Activated CD8-positive, alpha-beta memory T cell treated with anti-CD3 and anti-CD28 coated beads, Interleukin-2, amount 50 U/mL, for 1 hour (primary cell): ENCODE measurements around the gene LAMTOR3.

ENCODE experiments used
- DNase-seq: peaks from one replicate; pipeline ENCODE4 v3.0.0-alpha.2; 2020; ENCODE audit errors: extremely low read depth

LAMTOR3 gene, protein sequence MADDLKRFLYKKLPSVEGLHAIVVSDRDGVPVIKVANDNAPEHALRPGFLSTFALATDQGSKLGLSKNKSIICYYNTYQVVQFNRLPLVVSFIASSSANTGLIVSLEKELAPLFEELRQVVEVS

DNA sequence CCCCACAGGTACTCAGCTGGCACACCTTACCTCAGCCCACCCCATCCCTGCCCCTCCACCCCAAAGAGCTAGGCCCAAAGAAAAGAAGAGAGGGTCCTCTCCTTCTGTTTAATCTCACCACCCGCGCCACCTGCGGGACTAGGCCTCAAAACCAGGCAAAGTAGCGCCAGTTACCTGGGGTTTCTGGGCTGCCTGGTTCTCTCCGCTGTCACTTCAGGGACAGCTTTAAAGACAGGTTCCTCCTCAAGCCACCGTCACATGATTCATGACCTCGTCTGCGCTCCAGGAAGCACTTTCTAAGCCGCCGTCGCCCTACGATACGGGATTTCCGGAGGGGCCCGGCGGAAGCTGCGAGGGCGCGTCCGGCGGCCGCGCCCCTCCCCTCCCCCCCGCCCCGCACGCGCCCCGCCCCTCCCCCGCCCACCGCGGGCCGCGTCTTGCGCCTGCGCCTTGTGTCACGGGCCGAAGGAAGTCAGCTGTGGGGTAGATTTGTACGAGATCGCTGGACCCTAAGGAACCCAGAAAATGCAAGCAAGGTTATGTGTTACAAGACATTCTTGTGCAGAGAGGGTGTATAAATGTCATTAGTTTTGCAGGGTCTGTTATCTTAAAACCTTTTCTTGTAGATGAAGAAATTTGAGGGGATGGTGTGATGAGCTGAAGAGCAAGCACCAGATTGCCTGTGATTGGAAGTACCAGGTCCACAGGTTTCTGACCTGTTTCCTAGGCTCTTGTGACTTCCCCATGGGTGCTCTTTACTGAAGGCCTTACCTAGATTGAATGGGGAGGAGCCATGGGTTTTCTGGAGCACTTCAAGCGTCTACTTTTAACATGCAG is at the start of gene LAMTOR3:
TSS of gene LAMTOR3 (minus strand) at position 267 of the 837 bp plus-strand sequence. CDS start 464 bp downstream, outside the sequence.
- DNase-seq, result peak; percentile 77

GRCh38 chr4:99938243-99938753 is 44.1 kb upstream of the LAMTOR3 start:
- no peak for DNase-seq

- no peak for DNase-seq
Measured at GRCh38 chr4:99934891-99935290, 40.7 kb upstream of the LAMTOR3 start.

DNA sequence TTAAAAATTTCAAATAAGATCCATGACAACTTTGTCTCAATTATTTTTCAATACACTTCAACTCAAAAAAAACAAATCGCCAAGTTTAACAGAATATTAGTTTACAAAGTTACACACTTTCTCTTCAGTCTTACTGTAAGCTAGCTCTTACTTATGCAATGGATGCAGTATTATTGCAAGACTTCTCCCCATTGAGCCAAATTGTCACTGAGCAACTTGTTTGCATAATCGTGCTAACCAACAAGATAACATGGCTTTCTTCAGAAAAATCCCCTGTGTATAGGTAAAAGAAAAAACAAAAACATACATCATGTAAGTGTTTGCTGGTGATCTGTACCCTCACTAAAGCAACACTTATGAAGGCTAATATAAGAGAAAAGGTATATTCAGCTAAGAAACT is 33.3 kb upstream of the LAMTOR3 start:
- no peak for DNase-seq

DNA sequence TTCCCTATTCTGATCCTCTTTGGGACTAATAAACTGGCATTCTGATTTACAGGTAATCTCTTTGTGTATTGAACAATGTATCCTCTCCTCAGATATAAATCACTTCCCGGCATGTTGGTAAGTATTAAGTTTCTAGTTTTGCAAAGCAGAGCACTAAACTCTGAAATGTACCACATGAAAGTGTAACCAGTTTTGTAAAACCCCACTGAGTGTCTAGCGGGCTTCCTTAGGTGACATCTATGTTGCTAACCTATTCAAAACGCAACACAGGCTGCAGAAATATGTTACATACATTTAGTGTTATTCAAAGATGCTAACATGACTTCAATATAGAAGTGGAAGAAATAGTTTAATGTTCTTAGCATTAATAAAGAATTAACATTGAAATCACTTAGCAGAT is 26.9 kb upstream of the LAMTOR3 start:
- no peak for DNase-seq

DNA sequence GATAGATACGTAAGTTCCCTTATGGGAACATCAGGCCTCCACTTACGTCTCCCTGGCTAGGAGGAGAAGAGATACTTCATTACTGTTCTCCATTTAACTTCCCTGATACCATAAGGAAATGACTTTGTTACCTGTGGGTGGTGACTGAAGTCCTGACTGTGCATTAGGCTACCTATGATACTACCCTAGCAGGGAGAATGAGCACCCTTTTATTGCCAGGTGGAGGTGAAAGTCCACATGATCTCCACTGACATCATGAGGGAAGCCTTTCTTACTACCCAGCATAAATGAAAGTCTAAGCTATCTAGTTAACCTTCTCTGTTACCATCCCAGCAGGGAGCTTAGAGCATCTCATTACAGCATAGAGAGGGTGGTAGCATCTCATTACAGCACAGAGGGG is 24.4 kb upstream of the LAMTOR3 start:
- no peak for DNase-seq

- no peak for DNase-seq
Measured at GRCh38 chr4:99917575-99917974, 23.3 kb upstream of the LAMTOR3 start.

GRCh38 chr4:99915449-99915848 is 21.2 kb upstream of the LAMTOR3 start:
- no peak for DNase-seq

GRCh38 chr4:99894998-99895397 is 771 bp upstream of the LAMTOR3 start:
- DNase-seq, result no peak

DNA sequence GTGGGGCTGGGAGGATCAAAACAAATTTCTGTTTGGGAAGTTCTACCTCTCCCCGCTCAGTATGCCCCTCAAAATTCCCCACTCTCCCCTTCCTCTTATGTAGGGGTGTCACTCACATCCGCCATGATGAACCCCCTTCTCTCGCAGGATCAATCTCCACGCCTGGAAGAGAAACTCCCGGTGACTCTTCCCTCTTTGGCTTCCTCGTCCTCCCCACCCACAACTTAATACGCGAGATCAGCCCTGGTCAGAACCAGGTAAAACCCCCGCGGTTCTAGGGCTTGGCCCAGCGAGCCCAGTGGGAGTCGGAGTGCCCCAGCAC is 427 bp downstream of the LAMTOR3 start:
- DNase-seq, result no peak

- DNase-seq, result no peak
Measured at GRCh38 chr4:99893029-99893428, 1.2 kb downstream of the LAMTOR3 start.

- no peak for DNase-seq
Measured at GRCh38 chr4:99891351-99891750, 2.9 kb downstream of the LAMTOR3 start.

DNA sequence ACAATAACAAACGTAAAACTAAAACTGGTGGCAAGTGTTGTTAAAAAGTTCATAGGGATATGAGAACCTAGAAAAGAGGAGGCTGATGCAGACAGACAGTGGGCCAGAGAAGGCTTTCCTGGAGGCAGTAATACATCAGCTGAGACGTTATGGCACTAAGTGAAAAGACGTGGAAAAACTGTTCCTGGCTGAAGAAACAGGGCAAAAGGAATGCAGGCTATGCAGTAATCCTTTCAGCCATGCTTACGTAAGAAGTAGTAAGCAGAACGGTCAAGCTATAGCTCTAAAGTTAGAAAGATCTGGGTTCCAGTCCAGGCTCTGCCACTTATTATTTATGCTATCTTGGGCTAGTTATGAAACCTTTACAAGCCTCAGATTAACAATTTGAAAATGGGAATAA is 6.4 kb downstream of the LAMTOR3 start:
- no peak for DNase-seq

DNA sequence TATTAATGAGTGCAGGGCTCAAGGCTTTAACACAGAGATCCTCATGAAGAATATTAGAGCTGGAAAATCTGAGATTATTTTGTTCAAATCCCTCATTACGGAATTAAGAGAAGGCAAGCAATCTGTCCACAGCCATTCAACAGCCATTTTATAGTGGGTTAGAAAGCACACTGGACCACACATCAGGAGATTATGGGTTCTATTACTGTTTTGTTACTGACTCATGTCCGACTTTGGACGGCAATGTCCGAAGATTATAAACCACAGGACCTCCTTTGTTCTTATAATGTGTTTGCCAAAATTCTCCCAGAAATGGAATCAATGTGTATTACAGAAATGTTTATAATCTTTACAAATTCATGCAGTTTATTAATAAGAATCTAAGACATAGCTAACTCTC is 8.1 kb downstream of the LAMTOR3 start:
- no peak for DNase-seq

GRCh38 chr4:99885687-99886086 is 8.5 kb downstream of the LAMTOR3 start:
- no peak for DNase-seq

DNA sequence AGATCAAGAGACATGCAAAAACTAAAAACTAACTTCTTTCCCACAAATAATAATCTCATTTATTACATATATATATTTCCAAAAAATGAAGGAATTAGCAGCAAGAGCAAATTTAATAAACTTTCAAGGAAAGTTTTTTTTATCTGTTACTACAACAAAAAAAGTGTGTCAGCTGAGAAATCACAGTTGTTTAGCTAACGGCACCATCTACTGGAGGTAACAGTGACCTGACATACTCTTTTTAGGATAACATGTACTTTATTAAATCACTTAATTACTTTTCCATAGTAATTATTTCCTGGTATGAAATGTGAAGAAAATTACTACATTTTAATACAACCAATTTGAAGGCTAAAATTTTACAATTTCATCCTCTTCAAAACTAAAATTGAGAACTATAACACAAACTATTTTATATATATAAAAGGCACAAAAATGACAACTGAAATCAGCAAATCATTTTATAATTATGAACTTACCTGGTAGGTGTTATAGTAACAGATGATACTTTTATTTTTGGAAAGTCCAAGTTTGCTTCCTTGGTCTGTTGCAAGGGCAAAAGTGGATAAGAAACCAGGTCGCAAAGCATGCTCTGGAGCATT is 9.1 kb downstream of the LAMTOR3 start:
- no peak for DNase-seq

GRCh38 chr4:99879458-99879857 is 14.8 kb downstream of the LAMTOR3 start:
- no peak for DNase-seq

DNA sequence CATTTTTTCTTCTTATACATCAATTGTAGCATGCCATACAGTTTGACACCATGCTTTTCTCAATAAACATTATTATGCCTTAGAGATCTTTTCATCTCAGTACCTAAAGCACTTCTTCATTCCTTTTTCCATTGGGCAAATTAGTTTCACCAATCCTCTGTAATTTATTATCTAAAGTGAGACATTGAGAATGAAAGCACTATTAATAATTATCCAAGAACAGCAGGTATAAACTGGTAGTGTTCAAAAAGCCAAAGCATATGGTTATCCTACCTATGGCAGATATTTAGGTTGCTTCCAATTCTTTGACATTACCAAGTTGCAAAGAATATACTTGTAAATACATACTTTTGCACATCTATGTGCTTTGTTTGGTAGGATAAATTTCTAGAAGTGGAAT is 15.6 kb downstream of the LAMTOR3 start:
- no peak for DNase-seq

DNA sequence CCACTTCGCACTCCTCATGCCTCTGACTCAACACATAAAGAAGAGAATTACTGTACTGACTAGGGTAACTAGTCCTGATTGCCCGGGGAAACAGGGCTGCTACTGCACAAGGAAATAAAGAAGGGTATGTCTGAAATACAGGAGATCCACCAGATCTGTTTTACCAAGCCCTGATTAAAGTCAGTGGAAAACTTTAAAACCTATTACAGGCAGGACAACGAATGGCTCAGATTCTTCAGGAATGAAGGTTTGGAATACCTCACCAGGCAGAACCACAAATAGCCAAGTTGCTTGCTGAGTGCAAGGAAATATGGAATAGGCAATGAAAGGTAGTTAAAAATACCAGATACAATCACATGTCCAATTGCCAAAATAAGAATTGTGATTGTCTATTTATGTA is 17.3 kb downstream of the LAMTOR3 start:
- no peak for DNase-seq

- no peak for DNase-seq
Measured at GRCh38 chr4:99875071-99875470, 19.2 kb downstream of the LAMTOR3 start.

GRCh38 chr4:99872570-99872969 is 21.7 kb downstream of the LAMTOR3 start:
- DNase-seq, result no peak

DNA sequence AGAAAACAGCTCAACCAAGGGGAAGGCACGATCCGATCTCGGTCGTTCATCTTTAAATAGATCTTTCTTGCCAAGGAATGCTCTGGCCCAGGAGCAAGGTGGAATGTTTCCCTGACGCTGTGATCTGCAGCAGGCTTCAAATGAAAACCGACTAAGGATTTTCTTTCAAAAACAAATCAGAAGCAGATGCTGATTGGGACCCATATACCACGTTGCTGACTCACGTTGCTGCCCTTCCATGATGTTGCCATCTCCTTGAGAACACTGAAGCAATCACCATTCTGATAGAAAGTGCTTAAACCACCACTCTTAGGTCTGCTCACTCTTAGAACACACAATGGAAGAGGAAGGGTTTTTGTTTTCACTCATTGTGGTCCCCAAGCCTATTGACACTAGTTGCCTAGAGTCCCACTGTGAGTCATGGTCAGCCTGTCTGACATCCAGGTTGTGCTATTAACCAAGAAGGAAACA is 26.1 kb downstream of the LAMTOR3 start:
- DNase-seq, result no peak

DNA sequence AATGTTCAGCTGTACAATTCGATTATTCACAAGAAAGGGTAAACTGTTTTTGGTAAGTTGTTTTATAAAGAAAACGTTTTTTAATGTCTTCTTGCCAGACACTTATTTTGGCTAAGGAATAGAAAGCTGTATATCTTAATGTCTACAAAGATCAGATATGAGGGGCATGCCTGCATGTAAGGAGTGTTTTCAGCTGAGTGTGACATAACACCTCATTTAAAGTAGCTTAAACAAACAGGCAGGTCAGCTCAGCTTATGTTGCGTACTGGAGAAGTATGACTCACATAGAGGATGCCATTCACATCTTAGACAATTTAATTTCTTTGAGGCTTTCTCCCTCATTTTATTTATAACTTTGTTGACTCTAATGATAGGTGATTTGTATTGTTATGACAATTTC is 30.4 kb downstream of the LAMTOR3 start:
- no peak for DNase-seq
